Suppressor macrophage treated with lipopolysaccharide for 1 hour (primary cell): ENCODE measurements around the gene CXXC1.

Source experiments
- DNase-seq, 3 donors: peaks; one replicate each; pipeline ENCODE4 v3.0.0-alpha.2; 2020 to 2022

Gene CXXC1

DNA sequence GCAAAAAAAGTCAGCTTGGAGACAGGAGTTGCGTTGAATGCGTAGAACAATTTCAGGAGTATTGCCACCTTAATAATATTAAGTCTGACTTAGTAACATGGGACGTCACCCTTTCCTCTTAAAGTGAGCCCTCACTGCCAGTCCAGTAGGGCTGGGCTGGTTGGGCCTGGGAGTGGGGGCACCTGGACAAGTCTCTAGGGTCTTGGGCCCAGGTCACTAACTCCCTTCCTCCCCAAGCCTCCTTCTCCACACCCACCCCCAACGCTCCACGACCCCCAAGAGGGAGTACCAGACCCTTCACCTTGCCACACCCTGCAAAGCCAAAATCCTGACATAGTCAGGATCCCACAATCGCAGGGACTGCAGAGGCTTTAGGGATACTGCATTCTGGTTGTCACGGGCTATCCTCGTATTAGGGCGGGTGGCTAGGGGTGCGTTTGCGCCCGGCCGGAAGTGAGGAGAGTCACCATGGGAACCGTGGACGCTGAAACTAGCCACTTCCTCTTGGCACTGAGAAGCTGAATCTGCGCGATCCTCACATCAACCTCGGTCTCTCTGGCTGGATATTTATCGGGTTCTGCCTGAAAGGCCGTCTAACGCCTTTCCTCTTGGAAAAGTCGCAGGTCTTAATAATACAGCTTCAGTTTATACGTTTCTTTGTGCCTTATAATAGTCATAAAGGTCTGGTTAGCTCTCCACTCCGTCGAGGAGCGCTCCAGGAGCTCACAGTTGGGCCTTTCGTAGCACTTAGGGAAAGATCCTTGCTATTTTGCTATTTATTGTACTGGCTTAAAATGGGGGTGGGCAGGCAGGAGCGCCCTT, 10.3 kb upstream of the CXXC1 start:
- peak; percentile 87 to 91 (median 91) for DNase-seq

DNA sequence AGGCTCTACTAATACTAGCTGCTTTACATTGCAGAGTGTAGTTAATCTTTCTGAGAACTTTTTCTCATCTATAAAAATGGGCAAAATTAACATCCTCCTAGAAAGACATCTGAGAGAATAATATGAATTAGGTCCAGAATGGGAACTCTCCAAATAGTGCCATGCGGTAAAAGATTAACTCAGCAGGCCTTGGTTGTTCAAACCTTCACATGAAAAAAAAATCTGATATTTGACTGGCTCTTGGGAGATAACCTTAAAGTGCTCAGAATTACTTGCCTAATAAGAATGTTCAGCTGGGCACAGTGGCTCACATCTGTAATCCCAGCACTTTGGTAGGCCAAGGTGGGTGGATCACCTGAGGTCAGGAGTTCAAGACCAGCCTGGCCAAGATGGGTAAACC, 5.5 kb upstream of the CXXC1 start:
- no peak for DNase-seq

DNA sequence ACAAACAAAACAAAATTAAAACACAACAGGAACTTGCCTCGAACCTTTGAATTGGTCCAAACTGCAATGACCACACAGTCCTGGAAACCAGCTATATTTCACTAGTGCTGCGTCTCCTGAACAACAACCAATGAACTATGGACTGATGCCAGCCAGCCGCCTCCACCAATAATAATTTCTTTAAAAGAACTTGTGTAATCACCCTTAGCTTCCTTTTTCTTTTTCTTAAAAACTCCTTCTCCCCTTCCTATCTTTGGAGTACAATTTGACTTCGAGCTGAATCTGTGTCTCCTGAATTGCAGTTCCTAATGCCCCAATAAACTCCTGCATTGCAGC, 1.6 kb upstream of the CXXC1 start:
- DNase-seq: peak in 2 of 3 donors; percentile 13 to 23

DNA sequence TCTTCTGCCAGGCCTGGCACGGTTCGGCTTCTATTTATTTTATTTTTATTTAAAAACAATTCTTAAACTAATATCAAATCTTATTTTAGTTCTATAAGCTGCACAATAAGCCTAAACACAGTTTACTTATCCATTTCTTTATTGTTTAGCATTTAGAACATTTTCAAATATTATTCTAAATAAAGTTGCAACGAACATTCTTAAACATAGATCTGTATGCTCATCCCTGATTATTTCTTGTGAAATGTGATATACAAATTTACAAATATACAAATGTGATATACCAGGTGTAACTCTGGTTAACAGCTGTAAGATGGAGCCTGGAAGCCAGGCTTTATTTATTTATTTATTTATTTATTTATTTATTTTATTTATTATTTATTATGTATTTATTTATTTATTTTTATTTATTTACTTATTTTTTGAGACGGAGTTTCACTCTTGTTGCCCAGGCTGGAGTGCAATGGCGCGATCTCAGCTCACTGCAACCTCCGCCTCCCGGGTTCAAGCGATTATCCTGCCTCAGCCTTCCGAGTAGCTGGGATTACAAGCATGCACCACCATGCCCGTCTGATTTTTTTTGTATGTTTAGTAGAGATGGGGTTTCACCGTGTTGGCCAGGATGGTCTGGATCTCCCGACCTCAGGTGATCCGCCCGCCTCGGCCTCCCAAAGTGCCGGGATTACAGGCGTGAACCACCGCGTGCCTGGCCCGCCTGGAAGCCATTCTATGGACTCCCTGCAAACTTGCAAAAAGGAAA, 1.0 kb upstream of the CXXC1 start:
- peak in 1 of 3 donors; percentile 30 for DNase-seq

DNA sequence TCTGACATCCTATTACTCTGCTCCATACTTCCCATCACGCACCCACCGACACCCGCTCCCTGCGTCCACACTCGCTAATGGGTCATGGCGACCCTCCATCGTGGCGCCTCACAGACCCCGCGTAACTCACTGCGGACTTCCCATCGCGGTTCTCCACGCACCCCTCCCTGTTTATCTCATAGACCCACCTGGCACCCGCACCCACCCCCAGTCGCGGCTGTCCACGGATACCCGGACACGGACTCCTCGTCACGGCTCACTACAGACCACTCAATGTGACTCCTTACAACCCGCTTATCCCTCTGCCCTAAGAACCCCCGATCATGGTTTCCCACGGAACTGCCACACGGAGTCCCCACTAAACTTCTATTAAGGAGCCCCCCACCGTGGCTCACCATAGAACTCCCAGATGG, 458 bp downstream of the CXXC1 start:
- DNase-seq: no peak

DNA sequence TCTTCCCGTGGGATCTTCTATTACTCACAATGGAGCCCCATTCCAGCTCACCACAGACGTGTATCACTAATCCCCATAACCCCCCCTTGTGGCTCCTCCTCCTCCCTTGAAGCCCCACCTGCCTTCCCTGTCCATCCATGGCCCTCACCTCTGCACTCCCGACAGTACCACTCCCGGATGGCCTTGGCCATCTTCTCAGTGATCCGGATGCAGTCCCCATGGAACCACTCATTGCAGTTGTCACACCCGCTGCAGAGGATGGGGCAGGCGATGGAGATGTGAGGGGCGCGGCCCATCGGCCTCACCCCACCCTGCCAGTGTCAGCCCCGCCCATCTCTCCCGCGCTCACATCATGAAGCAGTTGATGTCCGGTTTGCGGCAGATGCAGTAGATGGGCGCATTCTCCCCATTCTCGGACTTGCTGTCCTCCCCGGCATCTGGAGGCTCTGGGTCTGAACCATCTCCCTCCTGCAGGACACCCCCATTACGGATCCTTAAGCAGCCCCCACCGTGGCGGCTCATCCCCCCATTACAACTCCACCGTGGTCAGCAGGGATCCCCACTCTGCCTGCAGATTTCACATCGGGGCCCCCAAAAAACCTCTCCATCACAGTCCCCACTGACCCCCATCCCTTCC, 983 bp downstream of the CXXC1 start:
- DNase-seq: peak in 2 of 3 donors; percentile 11 to 31

DNA sequence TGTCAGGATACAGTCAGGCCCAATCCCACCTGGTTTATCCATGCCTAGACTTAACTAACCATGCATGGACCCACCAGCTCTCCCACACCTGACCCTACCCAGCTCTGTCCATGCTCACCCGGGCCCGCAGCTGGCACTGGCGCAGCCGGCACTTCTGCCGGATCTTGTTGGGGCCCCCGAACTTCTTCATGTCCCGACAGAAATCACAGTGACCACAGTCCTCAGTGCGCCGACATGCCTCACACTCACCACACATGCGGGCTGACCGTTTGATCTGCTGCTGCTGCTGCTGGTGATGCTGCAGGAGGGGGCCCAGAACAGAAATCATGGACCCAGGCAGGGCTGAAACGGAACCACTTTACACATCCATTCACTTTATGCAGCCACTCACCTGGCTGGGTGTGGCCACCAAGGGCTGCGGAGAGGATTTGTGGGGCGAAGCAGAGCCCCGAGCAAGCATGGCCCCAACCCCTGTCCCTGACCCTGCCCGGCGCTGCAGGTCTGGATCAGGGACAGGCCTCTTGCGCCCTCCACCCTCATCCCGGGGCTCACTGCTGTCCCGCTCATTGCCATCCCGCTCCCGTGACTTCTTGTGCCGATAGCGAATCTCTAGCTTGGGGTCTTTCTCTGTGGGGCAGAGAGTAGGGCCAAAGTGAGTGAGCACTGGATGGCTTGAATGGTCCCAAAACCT, 1.7 kb downstream of the CXXC1 start:
- DNase-seq: no peak

DNA sequence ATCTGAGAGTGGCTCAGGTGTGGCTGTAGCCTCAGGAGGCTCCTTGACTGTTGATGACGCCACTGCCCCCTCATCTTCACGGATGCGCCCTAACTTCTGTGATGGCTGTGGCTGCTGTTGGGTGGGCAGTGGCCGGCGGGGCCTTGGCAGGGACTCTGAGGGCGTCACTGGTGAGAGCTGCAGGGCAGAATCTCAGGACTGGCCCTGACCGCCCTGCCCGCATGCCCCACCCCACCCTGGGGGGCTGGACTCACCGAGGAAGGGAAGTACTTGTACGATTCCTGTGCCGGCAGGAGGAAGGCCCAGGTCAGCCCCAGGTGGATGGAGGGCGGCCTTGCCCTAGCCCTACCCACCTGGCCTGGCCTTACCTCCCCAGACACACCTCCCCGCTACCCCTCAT, 2.4 kb downstream of the CXXC1 start:
- no peak for DNase-seq

DNA sequence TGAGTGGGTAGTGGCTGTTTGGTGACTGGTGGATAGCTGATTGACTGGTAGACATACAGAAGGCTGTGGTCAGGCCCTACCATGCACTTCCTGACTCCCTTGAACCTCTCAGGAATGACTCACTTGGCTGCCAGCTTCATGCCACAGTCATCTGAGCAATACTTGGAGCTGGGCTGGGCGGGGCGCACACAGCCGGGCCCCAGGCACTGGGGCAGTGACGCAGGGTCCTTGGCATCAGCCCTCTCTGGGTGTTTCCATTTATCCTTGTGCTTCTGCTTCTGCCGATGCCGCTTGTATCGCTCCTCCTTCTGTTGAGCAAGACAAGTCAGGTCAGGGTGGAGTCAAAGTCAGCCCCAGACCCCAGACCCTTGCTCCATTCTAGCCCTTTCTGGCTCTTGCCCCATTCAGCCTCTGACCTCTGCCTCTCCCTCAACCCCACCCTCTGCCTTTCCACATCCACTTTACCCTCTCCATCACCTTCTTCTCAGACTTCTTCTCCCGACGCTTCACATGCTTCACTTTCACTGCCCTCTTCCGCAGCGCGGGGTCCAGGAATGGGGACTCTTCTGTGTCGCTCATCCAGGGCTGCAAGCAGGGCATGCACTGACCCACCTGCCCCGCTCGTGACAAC, 3.1 kb downstream of the CXXC1 start:
- peak; percentile 71 to 81 (median 78) for DNase-seq

DNA sequence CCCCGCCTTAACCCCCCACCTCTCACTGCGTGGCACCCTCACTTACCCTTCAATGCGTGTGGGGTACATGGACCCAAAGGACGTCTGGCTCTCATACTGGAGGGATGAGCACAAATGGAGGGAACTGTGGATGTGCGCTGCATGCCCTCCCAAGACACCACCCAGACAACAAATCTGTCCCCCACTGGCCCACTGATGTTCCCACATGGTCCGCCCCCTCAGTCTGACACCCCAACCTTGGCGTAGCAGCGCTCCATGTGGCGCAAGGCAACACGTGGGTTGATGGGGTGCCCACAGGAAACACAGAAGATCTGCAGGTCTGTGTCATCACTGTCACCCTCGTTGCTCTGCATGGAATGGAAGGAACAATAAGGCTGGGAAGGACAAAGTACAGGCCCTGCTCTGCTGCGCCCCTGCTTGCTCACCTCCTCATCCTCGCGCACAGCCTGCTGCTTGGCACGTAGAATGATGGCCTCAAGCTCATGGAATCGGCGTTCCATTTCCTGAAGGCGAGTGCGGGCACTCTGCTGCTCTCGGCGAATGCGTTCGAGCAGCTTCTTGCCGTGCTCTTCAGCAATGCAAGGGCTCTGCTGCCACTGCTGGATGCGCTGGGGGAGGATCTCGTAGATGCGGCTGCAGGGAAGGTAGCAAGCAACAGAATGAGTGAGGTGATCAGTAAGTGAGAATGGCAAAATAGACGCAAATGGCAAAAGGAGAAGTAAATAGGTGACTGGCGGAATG, 3.9 kb downstream of the CXXC1 start:
- DNase-seq: peak in 1 of 3 donors; percentile 8

DNA sequence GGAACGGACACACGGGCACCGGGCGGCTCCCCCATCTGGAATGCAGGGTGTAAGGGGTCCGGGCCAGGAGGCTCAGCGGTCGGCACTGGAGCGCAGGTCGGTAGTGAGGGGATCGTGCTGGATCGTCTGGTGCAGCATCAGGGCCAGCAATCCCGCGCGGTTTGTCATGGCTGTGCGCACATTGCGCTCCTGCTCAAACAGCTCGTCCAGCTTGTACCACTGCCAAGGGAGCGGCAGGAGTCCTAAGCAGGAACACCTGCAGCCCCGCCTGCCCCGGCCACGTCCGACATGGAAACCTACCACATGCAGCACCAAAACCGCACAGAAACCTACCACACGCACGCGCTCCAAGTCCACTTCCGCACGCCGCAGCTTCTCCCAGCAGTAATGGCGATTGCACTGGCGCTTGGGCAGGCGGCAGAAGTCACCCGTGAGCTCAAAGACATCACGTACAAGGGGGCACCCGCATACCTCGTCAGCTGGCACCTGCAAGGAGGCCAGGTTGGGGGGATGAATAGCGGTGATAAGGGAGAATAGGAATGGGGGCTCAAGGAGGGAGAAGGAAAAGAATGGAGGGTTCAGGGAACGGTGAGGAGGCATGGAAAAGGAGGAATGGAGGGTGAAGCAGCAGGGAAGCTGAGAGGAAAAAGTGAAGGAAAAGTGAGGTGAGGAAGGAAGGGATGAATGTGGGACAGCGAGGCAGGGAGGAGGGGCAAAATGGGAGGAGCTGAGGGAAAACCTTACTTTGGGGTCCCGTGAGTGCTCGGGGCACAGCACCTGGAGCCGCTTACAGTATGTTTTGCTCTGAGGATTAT, 4.8 kb downstream of the CXXC1 start:
- no peak for DNase-seq

DNA sequence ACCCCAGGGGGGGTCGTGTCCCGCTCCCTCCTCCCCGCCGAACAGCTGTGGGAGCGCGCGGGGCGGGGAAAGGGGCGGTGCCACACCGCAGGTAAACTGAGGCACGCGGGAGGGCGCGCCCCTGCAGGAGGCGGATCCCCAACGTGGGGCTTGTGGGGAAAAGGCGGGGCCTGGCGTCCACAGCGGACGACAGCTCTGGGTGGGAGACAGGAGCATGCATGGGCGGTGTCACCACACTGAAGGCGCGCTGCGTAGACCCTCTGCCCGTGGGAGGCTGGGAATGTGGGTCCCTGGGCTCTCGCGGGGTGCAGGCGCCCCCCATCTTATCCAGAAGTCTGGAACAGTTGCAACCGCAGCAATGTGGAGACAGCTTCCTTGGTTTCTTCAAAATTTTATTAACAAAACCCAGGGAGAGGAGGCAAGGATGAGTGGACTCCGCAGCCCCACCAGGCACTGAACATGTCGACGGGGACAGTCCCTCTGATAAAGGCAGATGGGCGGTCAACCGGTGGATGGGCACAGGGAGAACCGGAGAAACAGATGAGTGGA, 5.4 kb downstream of the CXXC1 start:
- DNase-seq: no peak

DNA sequence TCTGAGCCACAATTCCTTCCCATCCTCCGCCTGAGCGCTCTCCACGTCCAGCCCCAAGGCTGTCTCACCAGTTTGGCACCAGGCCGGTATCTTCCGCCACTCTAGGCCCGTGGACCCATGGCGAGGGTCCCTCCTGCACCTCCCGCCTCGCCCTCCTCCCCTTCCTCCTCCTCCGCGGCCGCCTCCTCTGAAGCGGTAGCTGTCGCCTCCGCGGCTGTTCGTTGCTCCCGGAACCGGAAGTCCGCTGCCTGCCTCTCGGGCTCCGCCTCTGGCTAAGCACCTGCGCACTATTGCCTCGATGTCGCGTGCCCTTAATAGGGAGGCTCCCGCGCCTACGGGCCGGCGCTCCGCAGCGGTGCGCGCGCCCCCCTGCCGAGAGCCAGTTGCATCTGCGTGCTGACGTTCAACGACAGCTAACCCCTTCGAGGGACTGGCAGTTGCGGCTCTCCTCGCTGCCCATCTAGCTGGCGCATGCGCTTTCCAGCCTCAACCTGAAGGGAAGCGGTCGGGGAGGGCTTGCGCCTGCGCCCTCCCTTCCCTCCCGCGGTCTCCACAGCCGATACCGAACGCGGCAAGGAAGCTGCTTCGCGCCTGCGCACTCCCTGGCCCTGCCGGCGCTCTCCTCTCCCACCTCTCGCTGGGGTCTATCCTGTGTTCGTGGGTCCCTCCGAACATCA, 6.1 kb downstream of the CXXC1 start, which contains the start of gene MBD1:
TSS of gene MBD1 (minus strand) at position 229 of the 677 bp plus-strand sequence. CDS start 1,531 bp downstream, outside the sequence.
- peak; percentile 97 to 99 (median 98) for DNase-seq

DNA sequence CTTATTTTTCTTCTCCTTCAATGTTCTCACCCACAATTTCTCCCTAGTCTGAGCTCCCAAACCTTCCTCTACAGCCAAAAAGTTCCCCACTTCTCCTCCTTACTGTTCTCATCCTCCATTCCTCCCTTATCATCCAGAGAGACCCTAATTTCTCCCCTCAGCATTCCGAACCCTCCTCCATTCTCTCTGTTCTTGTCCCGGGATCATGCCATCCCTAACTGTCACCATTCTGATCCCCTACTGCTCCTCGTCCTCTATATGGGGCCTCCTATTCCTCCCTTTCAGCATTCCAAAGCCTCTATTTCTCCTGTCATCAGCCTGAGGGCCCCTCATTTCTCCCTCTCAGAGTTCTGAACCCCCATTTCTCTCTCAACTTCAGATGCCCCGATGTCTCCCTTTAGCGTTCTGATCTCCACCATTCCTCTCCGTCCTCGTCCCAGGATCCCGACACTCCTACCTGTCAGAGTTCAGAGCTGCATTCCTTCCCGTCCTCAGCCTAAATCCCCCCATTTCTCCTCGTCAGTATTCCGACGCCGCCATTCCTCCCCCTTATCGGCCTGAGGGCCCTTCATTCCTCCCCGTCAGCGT, 6.7 kb downstream of the CXXC1 start:
- DNase-seq: no peak

DNA sequence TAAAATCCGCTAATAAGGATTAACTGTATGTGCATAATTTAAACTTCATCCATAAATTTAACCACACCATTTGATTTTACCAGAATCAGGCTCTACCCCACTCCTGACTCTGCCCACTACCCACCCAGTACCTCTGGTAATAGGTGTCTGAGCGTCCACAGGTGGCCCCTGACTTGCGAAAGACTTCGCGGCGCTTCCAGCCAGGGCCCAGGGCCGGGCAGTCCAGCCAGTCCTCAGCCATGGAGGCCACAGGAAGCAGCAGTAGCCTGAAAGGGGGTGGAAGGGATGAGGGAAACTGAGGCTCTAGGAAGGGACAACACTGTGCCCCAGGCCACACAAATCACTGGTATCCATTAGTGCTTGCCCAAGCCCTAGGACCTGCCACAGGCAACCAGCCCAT, 7.7 kb downstream of the CXXC1 start:
- no peak for DNase-seq

DNA sequence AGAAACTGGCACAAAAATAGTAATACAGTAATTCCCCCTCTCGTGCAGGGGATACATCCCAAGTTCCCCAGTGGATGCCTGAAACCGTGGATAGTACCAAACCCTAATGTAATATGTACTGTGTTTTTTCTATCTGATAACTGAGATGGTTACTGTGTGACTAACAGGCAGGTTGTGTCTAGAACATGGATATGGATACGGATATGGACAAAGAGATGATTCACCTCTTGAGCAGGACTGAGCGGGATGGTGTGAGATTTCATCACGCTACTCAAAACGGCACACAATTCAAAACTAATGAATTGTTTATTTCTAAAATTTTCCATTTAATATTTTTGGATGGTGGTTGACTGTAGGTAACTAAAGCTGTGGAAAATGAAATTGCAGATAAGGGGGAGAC, 9.6 kb downstream of the CXXC1 start:
- DNase-seq: no peak

DNA sequence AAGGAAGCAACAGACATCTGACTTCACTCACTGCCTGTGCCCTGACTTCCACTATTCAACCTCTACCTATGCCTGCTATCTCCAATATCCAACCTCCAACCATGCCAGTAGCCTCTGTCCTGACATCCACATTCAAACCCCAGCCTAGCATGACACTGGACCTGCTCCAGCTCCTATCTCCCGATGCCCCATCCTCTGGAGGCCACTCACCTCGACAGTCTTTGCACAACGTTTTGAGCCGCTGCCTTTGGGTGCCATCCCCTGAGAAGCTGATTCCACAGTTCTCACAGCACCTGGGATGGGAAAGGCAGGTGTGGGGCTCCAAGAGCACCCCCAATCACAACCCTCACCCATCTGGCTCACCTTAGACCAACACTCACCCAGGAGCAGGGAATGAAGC, 11.0 kb downstream of the CXXC1 start:
- no peak for DNase-seq

DNA sequence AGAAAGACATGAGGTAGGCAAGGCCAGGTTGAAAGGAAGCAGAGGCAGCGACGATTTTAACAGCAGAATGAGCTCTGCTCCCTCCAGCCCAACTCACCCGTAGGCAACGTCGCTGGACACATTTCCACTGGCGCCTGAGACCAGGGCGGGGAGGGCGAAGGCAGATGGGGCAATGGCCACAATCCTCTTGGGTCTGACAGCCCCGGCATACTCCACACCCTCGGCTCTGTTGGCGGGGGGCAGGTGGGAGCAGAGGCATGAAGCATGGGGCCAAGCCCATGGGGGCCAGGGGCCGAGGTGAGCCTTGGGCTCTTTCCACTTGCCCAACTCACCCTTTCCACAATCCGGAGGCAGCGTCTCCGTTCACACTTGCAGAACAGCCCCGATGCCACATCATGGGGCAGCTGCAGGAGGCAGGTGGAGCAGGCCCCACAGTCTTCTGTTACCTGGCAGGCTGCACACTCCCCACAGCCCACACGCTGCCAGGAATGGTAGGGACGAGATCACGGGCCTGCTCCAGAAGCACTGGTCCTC, 11.9 kb downstream of the CXXC1 start:
- no peak for DNase-seq

DNA sequence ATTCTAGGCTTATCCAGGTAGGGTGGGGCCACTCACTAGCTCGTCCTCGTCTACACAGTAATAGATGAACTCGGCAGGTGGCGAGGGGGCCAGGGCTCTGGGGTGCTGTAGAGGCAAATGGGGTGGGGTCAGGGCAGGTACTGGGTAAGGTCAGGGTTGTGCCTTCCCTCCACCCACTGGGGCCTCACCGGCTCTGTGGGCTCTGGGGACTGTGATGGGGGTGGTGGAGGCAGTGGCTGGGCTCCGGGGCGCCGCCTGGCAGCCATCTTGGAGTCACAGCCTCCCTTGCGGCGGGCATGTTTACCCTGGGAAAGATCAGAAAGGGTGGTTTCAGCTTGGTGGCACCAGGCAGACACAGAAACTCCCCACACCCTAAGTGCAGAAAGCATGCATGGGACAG, 12.6 kb downstream of the CXXC1 start:
- DNase-seq: no peak
